ENCODE results near the gene ZNF331.

GRCh38 chr19:53579518-53579917, 41.6 kb downstream of the ZNF331 start:
- TF ChIP-seq POLR2A (IDR thresholded peaks at IDR 0.05), result no peak
- TF ChIP-seq CTCF (IDR thresholded peaks at IDR 0.05), result no peak
